Sigmoid colon (tissue), 7 donors: ENCODE data around the gene TREML4. TPM values are rescaled to one million over a fixed set of nuclear protein-coding genes. Genes with fewer than 3 reads are reported as not detected.
A peak's percentile ranks its signal among the peaks of the same experiment; 100 is the strongest.

Source experiments
- DNase-seq: peaks from one replicate; pipeline ENCODE4 v3.0.0-alpha.2; 2019
- H3K27ac ChIP-seq, 4 donors: fragments of 200-600 bp; sonication (generic); one replicate each; pipeline ENCODE4 v1.5.1; 2016 to 2019; ENCODE audit warnings: mild to moderate bottlenecking in 1 of 4
- H3K27me3 ChIP-seq, 3 donors: fragments of 200-600 bp; sonication (generic); one replicate each; pipeline ENCODE4 v1.5.1; 2019; ENCODE audit warnings: mild to moderate bottlenecking in 1 of 3
- H3K36me3 ChIP-seq, 4 donors: fragments of 200-600 bp; sonication (generic); one replicate each; pipeline ENCODE4 v1.5.1; 2016 to 2019
- H3K4me1 ChIP-seq, 4 donors: fragments of 200-600 bp; sonication (generic); one replicate each; pipeline ENCODE4 v1.5.1; 2017 to 2019
- H3K4me3 ChIP-seq, 4 donors: fragments of 200-600 bp; sonication (generic); one replicate each; pipeline ENCODE4 v1.5.1; 2017 to 2019; ENCODE audit warnings: mild to moderate bottlenecking in 2 of 4, moderate library complexity in 1 of 4
- H3K9me3 ChIP-seq, 4 donors: fragments of 200-600 bp in 3 of 4; sonication (generic) in 3 of 4; one replicate each; pipeline versions ENCODE4 v1.5.1 to v1.6.1; 2013 to 2019
- EP300 ChIP-seq, 4 donors: sonication (generic); formaldehyde crosslinking; IDR thresholded peaks; one replicate each; pipeline ENCODE4 v1.6.1; 2017; ENCODE audit warnings: antibody characterized with exemption in 4 of 4
- POLR2A ChIP-seq, 2 donors: fragments of 450-650 bp; IDR thresholded peaks; one replicate each; pipeline ENCODE4 v1.6.1; 2016; ENCODE audit warnings: antibody characterized with exemption in 2 of 2, mild to moderate bottlenecking in 2 of 2, moderate library complexity in 2 of 2
- POLR2AphosphoS5 ChIP-seq, 4 donors: sonication (generic); formaldehyde crosslinking; IDR thresholded peaks; one replicate each; pipeline ENCODE4 v1.6.1; 2017; ENCODE audit warnings: antibody characterized with exemption in 4 of 4
- WGBS, 2 donors: extraction: QIAGEN DNeasy Blood & Tissue Kit; methylation state at CpG; one replicate each; pipeline ENCODE4 v1.1.7; 2013; 5-methylcytosine and 5-hydroxymethylcytosine counted together
- intact Hi-C: fragments of 100-400 bp; cut with DNase I; formaldehyde crosslinking; loops from one replicate; pipeline ENCODE4 v1.15.1; 2023
- polyA plus RNA-seq, 3 donors: library from polyadenylated mRNA; stranded (reverse); fragments of 200-250 nt; gene quantifications; one replicate each; pipeline ENCODE4 v1.2.3, GENCODE V29; 2013
- total RNA-seq, 4 donors: library from RNA; depleted of rRNA; stranded (reverse); fragments of >200 nt; gene quantifications; one replicate each; pipeline ENCODE4 v1.1.0, GENCODE V29; 2016
- TF ChIP-seq, protein P1 (sequence below), 4 experiments: fragments of 450-650 bp in 3 of 4; fragments of 200-600 bp in 1 of 4; IDR thresholded peaks; one replicate each; pipeline ENCODE4 v1.5.1; 2016 to 2019; ENCODE audit warnings: antibody characterized with exemption in 4 of 4, mild to moderate bottlenecking in 3 of 4, moderate library complexity in 2 of 4
- donor health status: healthy with polysubstance abuse.
- donor health status: Bipolar disorder and iron deficiency.
- donor health status: healthy.

Gene TREML4
- total and polyA plus RNA-seq, 7 donors = 0.22 TPM; not detected in 6

DNA sequence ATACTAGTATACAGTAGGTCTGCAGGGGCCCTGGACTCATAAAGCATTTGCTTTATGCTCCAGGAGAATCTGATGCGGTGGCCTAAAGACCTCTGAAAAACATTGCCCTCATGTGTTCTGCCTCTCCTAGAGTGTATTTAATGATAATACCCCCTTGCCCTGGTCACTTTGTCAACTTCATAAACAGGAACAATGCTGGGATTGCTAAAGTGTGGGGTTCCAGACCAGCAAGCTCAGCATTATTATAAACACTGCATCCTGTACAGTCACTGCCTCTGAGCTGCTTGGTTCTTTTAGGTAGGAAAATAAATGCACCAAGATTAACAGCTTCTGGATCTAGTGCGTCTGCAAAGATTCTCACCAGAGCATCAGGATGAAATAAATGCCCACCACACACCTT, 46.1 kb downstream of the TREML4 start:
- WGBS, 2 donors = 94 to 96% methylated on average over 2 of the region's 2 CpGs

GRCh38 chr6:41275489-41275888, 47.3 kb downstream of the TREML4 start:
- Histone ChIP-seq H3K27me3 (peaks cover 0 to 3% (median 0%) of the 10 kb centered on the region in 3 donors), H3K4me1 (no peaks in the 10 kb centered on the region), H3K4me3 (no peak overlapping the region), H3K9me3 (no peaks in the 10 kb centered on the region), H3K27ac (no peak overlapping the region), H3K36me3 (no peaks in the 10 kb centered on the region)
- TF ChIP-seq EP300 (IDR thresholded peaks at IDR 0.05) (no peak), POLR2A (IDR thresholded peaks at IDR 0.05) (no peak), POLR2AphosphoS5 (IDR thresholded peaks at IDR 0.05) (no peak)
- TF ChIP-seq, protein P1, sequence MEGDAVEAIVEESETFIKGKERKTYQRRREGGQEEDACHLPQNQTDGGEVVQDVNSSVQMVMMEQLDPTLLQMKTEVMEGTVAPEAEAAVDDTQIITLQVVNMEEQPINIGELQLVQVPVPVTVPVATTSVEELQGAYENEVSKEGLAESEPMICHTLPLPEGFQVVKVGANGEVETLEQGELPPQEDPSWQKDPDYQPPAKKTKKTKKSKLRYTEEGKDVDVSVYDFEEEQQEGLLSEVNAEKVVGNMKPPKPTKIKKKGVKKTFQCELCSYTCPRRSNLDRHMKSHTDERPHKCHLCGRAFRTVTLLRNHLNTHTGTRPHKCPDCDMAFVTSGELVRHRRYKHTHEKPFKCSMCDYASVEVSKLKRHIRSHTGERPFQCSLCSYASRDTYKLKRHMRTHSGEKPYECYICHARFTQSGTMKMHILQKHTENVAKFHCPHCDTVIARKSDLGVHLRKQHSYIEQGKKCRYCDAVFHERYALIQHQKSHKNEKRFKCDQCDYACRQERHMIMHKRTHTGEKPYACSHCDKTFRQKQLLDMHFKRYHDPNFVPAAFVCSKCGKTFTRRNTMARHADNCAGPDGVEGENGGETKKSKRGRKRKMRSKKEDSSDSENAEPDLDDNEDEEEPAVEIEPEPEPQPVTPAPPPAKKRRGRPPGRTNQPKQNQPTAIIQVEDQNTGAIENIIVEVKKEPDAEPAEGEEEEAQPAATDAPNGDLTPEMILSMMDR (IDR thresholded peaks at IDR 0.05) = no peak
- WGBS, 2 donors = 79 to 83% methylated on average over 4 of the region's 4 CpGs
- intact Hi-C loops = no loop called here
- DNase-seq = no peak

More for the DNA sequence above, 46.1 kb downstream of the TREML4 start:
- TF ChIP-seq, protein P1 (IDR thresholded peaks at IDR 0.05) = no peak
- no peak for TF ChIP-seq EP300 (IDR thresholded peaks at IDR 0.05)
- TF ChIP-seq POLR2AphosphoS5 (IDR thresholded peaks at IDR 0.05) = no peak
- Histone ChIP-seq H3K27me3 (peaks cover 0 to 3% (median 0%) of the 10 kb centered on the region in 3 donors), H3K4me1 (no peaks in the 10 kb centered on the region), H3K9me3 (no peaks in the 10 kb centered on the region), H3K27ac (no peak overlapping the region), H3K36me3 (no peaks in the 10 kb centered on the region), H3K4me3 (no peak overlapping the region)
- DNase-seq = no peak
- intact Hi-C loops = no loop called here

DNA sequence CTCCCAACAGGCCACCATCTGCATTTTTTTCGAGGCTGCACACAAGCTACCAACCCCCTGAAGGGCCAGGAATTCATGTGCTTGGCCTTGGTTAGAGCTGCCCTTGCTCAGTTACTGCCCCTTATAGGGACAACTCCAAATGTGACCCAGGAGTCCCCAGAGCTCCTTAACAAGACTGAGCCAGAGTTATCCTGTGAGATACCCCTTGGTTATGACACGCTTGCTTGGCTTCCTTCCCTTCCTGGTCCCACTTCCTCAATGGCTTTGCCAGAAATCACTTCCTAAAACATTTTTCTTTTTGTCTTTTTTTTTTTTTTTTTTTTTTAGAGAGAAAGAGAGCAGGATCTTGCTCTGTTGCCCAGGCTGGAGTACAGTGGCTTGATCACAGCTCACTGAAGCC, 49.5 kb downstream of the TREML4 start:
- WGBS, 2 donors = 80 to 84% methylated on average over 2 of the region's 2 CpGs
- no peak for TF ChIP-seq POLR2AphosphoS5 (IDR thresholded peaks at IDR 0.05)
- TF ChIP-seq, protein P1 (IDR thresholded peaks at IDR 0.05) = no peak
- no peak for DNase-seq
- Histone ChIP-seq H3K27ac (no peak overlapping the region), H3K9me3 (no peaks in the 10 kb centered on the region), H3K36me3 (no peaks in the 10 kb centered on the region), H3K4me3 (no peak overlapping the region), H3K4me1 (no peaks in the 10 kb centered on the region), H3K27me3 (peaks cover 0 to 3% (median 0%) of the 10 kb centered on the region in 3 donors)
- intact Hi-C loops = no loop called here

- no peaks in the 10 kb centered on the region for H3K36me3 ChIP-seq
- H3K9me3 ChIP-seq = no peaks in the 10 kb centered on the region
- H3K4me3 ChIP-seq = no peak overlapping the region
- TF ChIP-seq POLR2A (IDR thresholded peaks at IDR 0.05) (no peak), POLR2AphosphoS5 (IDR thresholded peaks at IDR 0.05) (peak in 1 of 4 donors; percentile 34)
- TF ChIP-seq, protein P1 (IDR thresholded peaks at IDR 0.05) = peak in 1 of 4 experiments; percentile 14
- 32 to 43% methylated on average over 10 of the region's 10 CpGs for WGBS, 2 donors
- H3K27me3 ChIP-seq = peaks cover 0 to 3% (median 0%) of the 10 kb centered on the region in 3 donors
- no peak for DNase-seq
- intact Hi-C loops = no loop called here
- no peak overlapping the region for H3K27ac ChIP-seq
- no peaks in the 10 kb centered on the region for H3K4me1 ChIP-seq
These were observed 50.7 kb downstream of the TREML4 start for GRCh38 chr6:41278699-41279405.
